GM12878 (cell line): Measurements from ENCODE around the gene ARFGAP2. TPM values are rescaled to one million over a fixed set of nuclear protein-coding genes. Genes with fewer than 3 reads are reported as not detected.

Experiments used
- ATAC-seq: fragments of 200-7000 bp; cut with Tn5 transposase; 3 replicates; pipeline ENCODE4 v1.9.1; 2020; ENCODE audit warnings: mild to moderate bottlenecking, moderate library complexity
- BruUV-seq: library from RNA; stranded (reverse); fragments of 400-500 nt; replicated peaks from 2 replicates; lab custom pipeline; 2021; lab: Mats Ljungman, UMichigan
- CTCF ChIA-PET: fragments of 300-600 bp; sonication (Branson Sonifier 250); formaldehyde crosslinking; extraction: SDS; loops from one replicate; lab custom pipeline; 2021; ENCODE audit warnings: inconsistent platforms; lab: Yijun Ruan, JAX
- POLR2A ChIA-PET: fragments of 350-600 bp; formaldehyde crosslinking; extraction: SDS; loops from one replicate; lab custom pipeline; 2021; ENCODE audit warnings: inconsistent platforms; lab: Charles Lee
- RAD21 ChIA-PET: fragments of 300-600 bp; sonication (Branson Sonifier 250); formaldehyde crosslinking; loops from one replicate; lab custom pipeline; 2023; ENCODE audit warnings: antibody characterized with exemption; ENCODE audit not compliant: unreplicated experiment; lab: Charles Lee
- SMC1A ChIA-PET: fragments of 300-600 bp; sonication (Branson Sonifier 250); formaldehyde crosslinking; loops from one replicate; lab custom pipeline; 2023; ENCODE audit not compliant: unreplicated experiment, uncharacterized antibody; lab: Charles Lee
- DNase-seq: peaks from one replicate; pipeline ENCODE4 v3.0.0-alpha.2; 2011; ENCODE audit warnings: low read depth, low spot score
- FAIRE-seq: peaks from 3 replicates; lab custom pipeline; 2011; peaks lifted over from hg19 to GRCh38; lab: Jason Lieb, UNC
- H2AFZ ChIP-seq: 2 replicates; pipeline ENCODE4 v1.6.0; 2011; ENCODE audit warnings: low read depth, low read length, control low read depth; ENCODE audit not compliant: control insufficient read depth
- H3K27ac ChIP-seq: 2 replicates; pipeline ENCODE4 v1.5.1; 2011; ENCODE audit warnings: control low read depth; ENCODE audit not compliant: control insufficient read depth, insufficient read depth
- H3K27me3 ChIP-seq, 2 experiments: replicated peaks in 1 of 2; 2 replicates each; pipeline versions ENCODE4 v1.6.0 to v1.6.1; 2011; ENCODE audit warnings: low read length in 1 of 2; ENCODE audit not compliant: control insufficient read depth in 2 of 2, insufficient read depth in 2 of 2
- H3K36me3 ChIP-seq, 2 experiments: 2 replicates each; pipeline ENCODE4 v1.5.1; 2011; ENCODE audit warnings: low read length in 1 of 2; ENCODE audit not compliant: control insufficient read depth in 2 of 2, insufficient read depth in 2 of 2
- H3K4me1 ChIP-seq: 2 replicates; pipeline ENCODE4 v1.6.1; 2011; ENCODE audit warnings: mild to moderate bottlenecking, low read length, moderate library complexity, mixed read lengths; ENCODE audit not compliant: control insufficient read depth, insufficient read depth
- H3K4me2 ChIP-seq: 2 replicates; pipeline ENCODE4 v1.6.0; 2011; ENCODE audit warnings: control low read depth; ENCODE audit not compliant: control insufficient read depth, insufficient read depth
- H3K4me3 ChIP-seq: fragments of 200-600 bp; sonication (generic); 2 replicates; pipeline ENCODE4 v1.5.1; 2016
- H3K79me2 ChIP-seq: 2 replicates; pipeline ENCODE4 v1.6.0; 2011; ENCODE audit warnings: low read length; ENCODE audit not compliant: control insufficient read depth, insufficient read depth
- H3K9ac ChIP-seq: 2 replicates; pipeline ENCODE4 v1.8.0; 2011; ENCODE audit warnings: low read length, control low read depth, mixed read lengths; ENCODE audit not compliant: control insufficient read depth, insufficient read depth
- H3K9me3 ChIP-seq: replicated peaks from 3 replicates; pipeline ENCODE4 v1.5.1; 2011; ENCODE audit warnings: mild to moderate bottlenecking, low read length; ENCODE audit not compliant: control insufficient read depth, insufficient read depth
- H4K20me1 ChIP-seq: 2 replicates; pipeline ENCODE4 v1.6.0; 2011; ENCODE audit not compliant: control insufficient read depth, insufficient read depth
- RAD51 ChIP-seq: fragments of 450-650 bp; IDR thresholded peaks from 2 replicates; pipeline ENCODE4 v1.6.1; 2016; ENCODE audit warnings: moderate library complexity, mild to moderate bottlenecking, inconsistent platforms
- RB1 ChIP-seq: fragments of 450-650 bp; formaldehyde crosslinking; IDR thresholded peaks from 2 replicates; pipeline ENCODE4 v1.6.1; 2017; ENCODE audit warnings: mild to moderate bottlenecking, borderline replicate concordance
- RBBP5 ChIP-seq: fragments of 200-600 bp; sonication (generic); conservative IDR thresholded peaks from 2 replicates; pipeline ENCODE4 v1.6.1; 2016
- RCOR1 ChIP-seq: conservative IDR thresholded peaks from 2 replicates; pipeline ENCODE4 v1.6.1; 2012; ENCODE audit warnings: low read depth, low read length, improper control_type of control experiment
- SMARCA5 ChIP-seq: fragments of 450-650 bp; IDR thresholded peaks from 2 replicates; pipeline ENCODE4 v1.6.1; 2017; ENCODE audit warnings: mild to moderate bottlenecking
- SMC3 ChIP-seq: IDR thresholded peaks from 2 replicates; pipeline ENCODE4 v1.6.1; 2011; ENCODE audit warnings: low read length, improper control_type of control experiment, borderline replicate concordance
- SUPT20H ChIP-seq: IDR thresholded peaks from 2 replicates; pipeline ENCODE4 v1.6.1; 2011; ENCODE audit warnings: low read depth, mild to moderate bottlenecking, low read length, moderate library complexity, borderline replicate concordance; ENCODE audit not compliant: control insufficient read depth
- ZNF622 ChIP-seq: fragments of 450-650 bp; IDR thresholded peaks from 2 replicates; pipeline ENCODE4 v1.6.1; 2017; ENCODE audit warnings: mild to moderate bottlenecking, inconsistent platforms
- WGBS: methylation state at CpG from one replicate; pipeline ENCODE4 v1.1.6; 2016; ENCODE audit warnings: low lambda C conversion rate; ENCODE audit not compliant: insufficient replicate concordance, insufficient coverage; ENCODE audit errors: missing lambda C conversion rate; 5-methylcytosine and 5-hydroxymethylcytosine counted together
- in situ Hi-C: fragments of 300-500 bp; cut with MboI; formaldehyde crosslinking; loops from 9 replicates; pipeline ENCODE4 v1.14.3; 2018; ENCODE audit warnings: mixed read lengths
- intact Hi-C: fragments of 100-400 bp; cut with micrococcal nuclease; formaldehyde crosslinking; loops from one replicate; pipeline ENCODE4 v1.14.2; 2022; ENCODE audit not compliant: unreplicated experiment
- polyA plus RNA-seq, 11 experiments: library from polyadenylated mRNA; depleted of rRNA in 4 of 11; unstranded in 6 of 11; stranded (reverse) in 5 of 11; fragments of >200 nt; fragmentation: Nextera tagmentation in 4 of 11; fragmentation: Illumina TruSeq in 1 of 11; extraction: Ambion mirVana in 4 of 11; extraction: Trizol in 1 of 11; gene quantifications; 1 replicate in 1 of 11; 2 replicates in 10 of 11; pipeline versions ENCODE4 v1.2.1 to v1.2.3, GENCODE V29; 2011 to 2016; ENCODE audit warnings: inconsistent platforms in 2 of 11, missing spikeins in 2 of 11, low read depth in 1 of 11
- total RNA-seq, 4 experiments: library from RNA; depleted of rRNA in 3 of 4; stranded (reverse); fragments of >200 nt in 3 of 4; fragmentation: Illumina TruSeq in 1 of 4; extraction: Trizol in 1 of 4; gene quantifications; 2 replicates each; pipeline versions ENCODE4 v1.2.1 to v1.2.3, GENCODE V29; 2013 to 2021
- TF ChIP-seq, protein P1 (sequence below): IDR thresholded peaks from 2 replicates; pipeline ENCODE4 v1.6.1; 2011; ENCODE audit warnings: borderline replicate concordance, low read depth, mild to moderate bottlenecking, moderate library complexity, mixed read lengths, low read length; ENCODE audit not compliant: insufficient read depth; ENCODE audit errors: extremely low read length
- TF ChIP-seq, protein P2 (sequence below): IDR thresholded peaks from 2 replicates; pipeline ENCODE4 v1.6.1; 2012; ENCODE audit warnings: improper control_type of control experiment, low read depth, low read length; ENCODE audit not compliant: insufficient replicate concordance
- TF ChIP-seq, protein P3 (sequence below): IDR thresholded peaks from 2 replicates; pipeline ENCODE4 v1.6.1; 2011; ENCODE audit warnings: mild to moderate bottlenecking, low read depth, low read length, moderate library complexity; ENCODE audit not compliant: insufficient replicate concordance

The ARFGAP2 gene
- total and polyA plus RNA-seq, 10 of the 15 experiments (the other 5 are each of a cell fraction or from before 2014, with no cell fraction given), result 20.9 to 100 (median 75.5) TPM

DNA sequence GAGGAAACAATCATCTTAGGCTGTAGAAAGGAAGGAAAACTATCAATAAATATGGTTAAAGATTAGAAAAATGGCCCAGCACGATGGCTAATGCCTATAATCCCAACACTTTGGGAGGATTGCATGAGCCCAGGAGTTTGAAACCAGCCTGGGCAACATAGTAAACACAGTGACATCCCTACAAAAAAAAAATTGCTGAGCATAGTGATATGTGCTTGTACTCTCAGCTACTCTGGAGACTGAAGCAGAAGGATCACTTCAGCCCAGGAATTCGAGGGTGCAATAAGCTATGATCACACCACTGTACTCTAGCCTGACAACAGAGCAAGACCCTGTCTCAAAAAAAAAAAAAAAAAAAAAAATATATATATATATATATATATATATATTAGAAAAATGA, 54.9 kb downstream of the ARFGAP2 start (continued):
- TF ChIP-seq, protein P1, sequence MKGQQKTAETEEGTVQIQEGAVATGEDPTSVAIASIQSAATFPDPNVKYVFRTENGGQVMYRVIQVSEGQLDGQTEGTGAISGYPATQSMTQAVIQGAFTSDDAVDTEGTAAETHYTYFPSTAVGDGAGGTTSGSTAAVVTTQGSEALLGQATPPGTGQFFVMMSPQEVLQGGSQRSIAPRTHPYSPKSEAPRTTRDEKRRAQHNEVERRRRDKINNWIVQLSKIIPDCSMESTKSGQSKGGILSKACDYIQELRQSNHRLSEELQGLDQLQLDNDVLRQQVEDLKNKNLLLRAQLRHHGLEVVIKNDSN, result no peak
- no peak for TF ChIP-seq SMARCA5
- TF ChIP-seq RAD51, result no peak
- TF ChIP-seq RB1, result no peak
- no peak for TF ChIP-seq RCOR1
- TF ChIP-seq SUPT20H, result no peak
- no peak for TF ChIP-seq ZNF622

DNA sequence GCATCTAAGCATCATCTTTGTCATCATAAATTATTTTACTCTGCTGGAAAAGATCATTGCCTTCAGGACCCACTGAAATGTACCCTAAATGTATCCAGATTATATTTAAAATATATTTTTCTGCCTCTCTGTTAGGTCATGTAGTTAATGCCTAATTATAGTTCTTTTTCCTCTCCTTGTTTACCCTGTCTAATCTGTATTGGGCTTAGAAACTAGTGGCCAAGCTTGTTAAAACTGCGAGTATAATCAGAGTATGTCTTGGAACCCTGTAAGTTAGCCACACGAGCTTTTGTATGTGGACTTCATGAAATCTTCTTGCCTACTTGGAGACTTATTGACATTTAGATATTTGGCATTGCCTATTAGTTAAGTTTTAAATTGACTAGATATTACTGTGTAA, 55.6 kb downstream of the ARFGAP2 start:
- ATAC-seq, result no peak
- H4K20me1 ChIP-seq, result no peaks in the 10 kb centered on the region
- ChIA-PET CTCF (no interaction called here), SMC1A (interaction anchor here (1.0 to 2.0 kb wide), 3 partner anchors 10 to 639 kb away, joined by 3 to 7 read pairs (median 3); no protein-coding TSS in a partner anchor), POLR2A (no interaction called here), RAD21 (no interaction called here)
- H2AFZ ChIP-seq, result no peak overlapping the region
- H3K36me3 ChIP-seq, result no peaks in the 10 kb centered on the region
- no peak overlapping the region for H3K27ac ChIP-seq
- FAIRE-seq, result no peak
- no peak overlapping the region for H3K4me3 ChIP-seq
- H3K79me2 ChIP-seq, result no peaks in the 10 kb centered on the region
- no peak for DNase-seq
- H3K4me2 ChIP-seq, result no peak overlapping the region
- H3K9me3 ChIP-seq, result no peaks in the 10 kb centered on the region
- TF ChIP-seq, protein P2, sequence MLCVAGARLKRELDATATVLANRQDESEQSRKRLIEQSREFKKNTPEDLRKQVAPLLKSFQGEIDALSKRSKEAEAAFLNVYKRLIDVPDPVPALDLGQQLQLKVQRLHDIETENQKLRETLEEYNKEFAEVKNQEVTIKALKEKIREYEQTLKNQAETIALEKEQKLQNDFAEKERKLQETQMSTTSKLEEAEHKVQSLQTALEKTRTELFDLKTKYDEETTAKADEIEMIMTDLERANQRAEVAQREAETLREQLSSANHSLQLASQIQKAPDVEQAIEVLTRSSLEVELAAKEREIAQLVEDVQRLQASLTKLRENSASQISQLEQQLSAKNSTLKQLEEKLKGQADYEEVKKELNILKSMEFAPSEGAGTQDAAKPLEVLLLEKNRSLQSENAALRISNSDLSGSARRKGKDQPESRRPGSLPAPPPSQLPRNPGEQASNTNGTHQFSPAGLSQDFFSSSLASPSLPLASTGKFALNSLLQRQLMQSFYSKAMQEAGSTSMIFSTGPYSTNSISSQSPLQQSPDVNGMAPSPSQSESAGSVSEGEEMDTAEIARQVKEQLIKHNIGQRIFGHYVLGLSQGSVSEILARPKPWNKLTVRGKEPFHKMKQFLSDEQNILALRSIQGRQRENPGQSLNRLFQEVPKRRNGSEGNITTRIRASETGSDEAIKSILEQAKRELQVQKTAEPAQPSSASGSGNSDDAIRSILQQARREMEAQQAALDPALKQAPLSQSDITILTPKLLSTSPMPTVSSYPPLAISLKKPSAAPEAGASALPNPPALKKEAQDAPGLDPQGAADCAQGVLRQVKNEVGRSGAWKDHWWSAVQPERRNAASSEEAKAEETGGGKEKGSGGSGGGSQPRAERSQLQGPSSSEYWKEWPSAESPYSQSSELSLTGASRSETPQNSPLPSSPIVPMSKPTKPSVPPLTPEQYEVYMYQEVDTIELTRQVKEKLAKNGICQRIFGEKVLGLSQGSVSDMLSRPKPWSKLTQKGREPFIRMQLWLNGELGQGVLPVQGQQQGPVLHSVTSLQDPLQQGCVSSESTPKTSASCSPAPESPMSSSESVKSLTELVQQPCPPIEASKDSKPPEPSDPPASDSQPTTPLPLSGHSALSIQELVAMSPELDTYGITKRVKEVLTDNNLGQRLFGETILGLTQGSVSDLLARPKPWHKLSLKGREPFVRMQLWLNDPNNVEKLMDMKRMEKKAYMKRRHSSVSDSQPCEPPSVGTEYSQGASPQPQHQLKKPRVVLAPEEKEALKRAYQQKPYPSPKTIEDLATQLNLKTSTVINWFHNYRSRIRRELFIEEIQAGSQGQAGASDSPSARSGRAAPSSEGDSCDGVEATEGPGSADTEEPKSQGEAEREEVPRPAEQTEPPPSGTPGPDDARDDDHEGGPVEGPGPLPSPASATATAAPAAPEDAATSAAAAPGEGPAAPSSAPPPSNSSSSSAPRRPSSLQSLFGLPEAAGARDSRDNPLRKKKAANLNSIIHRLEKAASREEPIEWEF, result no peak
- TF ChIP-seq, protein P3, sequence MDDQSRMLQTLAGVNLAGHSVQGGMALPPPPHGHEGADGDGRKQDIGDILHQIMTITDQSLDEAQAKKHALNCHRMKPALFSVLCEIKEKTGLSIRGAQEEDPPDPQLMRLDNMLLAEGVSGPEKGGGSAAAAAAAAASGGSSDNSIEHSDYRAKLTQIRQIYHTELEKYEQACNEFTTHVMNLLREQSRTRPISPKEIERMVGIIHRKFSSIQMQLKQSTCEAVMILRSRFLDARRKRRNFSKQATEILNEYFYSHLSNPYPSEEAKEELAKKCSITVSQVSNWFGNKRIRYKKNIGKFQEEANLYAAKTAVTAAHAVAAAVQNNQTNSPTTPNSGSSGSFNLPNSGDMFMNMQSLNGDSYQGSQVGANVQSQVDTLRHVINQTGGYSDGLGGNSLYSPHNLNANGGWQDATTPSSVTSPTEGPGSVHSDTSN, result no peak
- TF ChIP-seq RBBP5 (no peak), SMC3 (no peak)
- in situ Hi-C loops, result no loop called here
- no TSS peak for BruUV-seq
- no peaks in the 10 kb centered on the region for H3K4me1 ChIP-seq
- intact Hi-C loops, result no loop called here
- 94% methylated on average over 2 of the region's 2 CpGs for WGBS
- H3K27me3 ChIP-seq, result no peaks in the 10 kb centered on the region
- no peak overlapping the region for H3K9ac ChIP-seq
